ENCODE measurements around the gene OLIG1.

The OLIG1 gene

GRCh38 chr21:33069994-33070743, at the start of gene OLIG1:
TSS of gene OLIG1 (plus strand) at chr21:33070141. CDS start at chr21:33070247, 106 bp downstream.
- Mint-ChIP-seq H3K27me3 (ENCODE audit: low read depth) (peaks cover 97% of the 10 kb centered on the region), H3K27ac (no peak within 1 kb of the TSS)

GRCh38 chr21:33020558-33021100, 49.3 kb upstream of the OLIG1 start:
- H3K4me3 Mint-ChIP-seq = peak overlapping the region; percentile 78 to 82 (median 82)
- H3K27ac Mint-ChIP-seq = no peak overlapping the region
- TF ChIP-seq CTCF (IDR thresholded peaks at IDR 0.05; ENCODE audit: unreplicated experiment in 3 of 3) = no peak
- peaks cover 2% of the 10 kb centered on the region for H3K9me3 Mint-ChIP-seq
- no peaks in the 10 kb centered on the region for H3K36me3 Mint-ChIP-seq (ENCODE audit: low read depth)
- H3K27me3 Mint-ChIP-seq (ENCODE audit: low read depth) = peaks cover 99% of the 10 kb centered on the region
- peaks cover 22% of the 10 kb centered on the region for H3K4me1 Mint-ChIP-seq

More at GRCh38 chr21:33069994-33070743, at the start of gene OLIG1:
- Mint-ChIP-seq H3K4me3 (peak within 1 kb of the TSS; percentile 69 to 79 (median 78)), H3K9me3 (peaks cover 18% of the 10 kb centered on the region), H3K36me3 (ENCODE audit: low read depth) (peaks cover 4% of the 10 kb centered on the region), H3K4me1 (peaks cover 18% of the 10 kb centered on the region)
- TF ChIP-seq CTCF (IDR thresholded peaks at IDR 0.05; ENCODE audit: unreplicated experiment in 3 of 3) = no peak

GRCh38 chr21:33021150-33021549, 48.8 kb upstream of the OLIG1 start:
- peaks cover 2% of the 10 kb centered on the region for H3K9me3 Mint-ChIP-seq
- TF ChIP-seq CTCF (IDR thresholded peaks at IDR 0.05; ENCODE audit: unreplicated experiment in 3 of 3) = no peak
- no peak overlapping the region for H3K4me3 Mint-ChIP-seq
- no peak overlapping the region for H3K27ac Mint-ChIP-seq
- H3K4me1 Mint-ChIP-seq = peaks cover 26% of the 10 kb centered on the region
- no peaks in the 10 kb centered on the region for H3K36me3 Mint-ChIP-seq (ENCODE audit: low read depth)
- H3K27me3 Mint-ChIP-seq (ENCODE audit: low read depth) = peaks cover 99% of the 10 kb centered on the region

- no peak overlapping the region for H3K4me3 Mint-ChIP-seq
- H3K27me3 Mint-ChIP-seq (ENCODE audit: low read depth) = peaks cover 99% of the 10 kb centered on the region
- peaks cover 2% of the 10 kb centered on the region for H3K9me3 Mint-ChIP-seq
- H3K27ac Mint-ChIP-seq = no peak overlapping the region
- TF ChIP-seq CTCF (IDR thresholded peaks at IDR 0.05; ENCODE audit: unreplicated experiment in 3 of 3) = no peak
- no peaks in the 10 kb centered on the region for H3K36me3 Mint-ChIP-seq (ENCODE audit: low read depth)
- H3K4me1 Mint-ChIP-seq = peaks cover 28% of the 10 kb centered on the region
Measured at GRCh38 chr21:33021667-33022066, 48.3 kb upstream of the OLIG1 start.

GRCh38 chr21:33022489-33022827, 47.5 kb upstream of the OLIG1 start:
- H3K27ac Mint-ChIP-seq = no peak overlapping the region
- H3K27me3 Mint-ChIP-seq (ENCODE audit: low read depth) = peaks cover 97% of the 10 kb centered on the region

More at GRCh38 chr21:33022489-33022827, 47.5 kb upstream of the OLIG1 start:
- H3K9me3 Mint-ChIP-seq = peaks cover 2% of the 10 kb centered on the region
- peak overlapping the region; percentile 15 to 72 (median 61) for H3K4me3 Mint-ChIP-seq
- no peaks in the 10 kb centered on the region for H3K36me3 Mint-ChIP-seq (ENCODE audit: low read depth)
- no peak for TF ChIP-seq CTCF (IDR thresholded peaks at IDR 0.05; ENCODE audit: unreplicated experiment in 3 of 3)
- H3K4me1 Mint-ChIP-seq = peaks cover 28% of the 10 kb centered on the region
